Liver (tissue), 9 donors: ENCODE data around the gene ZGPAT. TPM values are rescaled to one million over a fixed set of nuclear protein-coding genes. Genes with fewer than 3 reads are reported as not detected.

Experiments
- DNase-seq: peaks from one replicate; pipeline ENCODE4 v3.0.0-alpha.2; 2017; ENCODE audit warnings: low spot score
- H3K27ac ChIP-seq, 2 donors: one replicate each; pipeline ENCODE4 v1.7.0; 2013; ENCODE audit warnings: inconsistent platforms in 2 of 2, low read length in 2 of 2, control low read depth in 1 of 2, low read depth in 1 of 2, mild to moderate bottlenecking in 1 of 2
- H3K27me3 ChIP-seq, 4 donors: one replicate each; pipeline versions ENCODE4 v1.6.1 to v1.7.0; 2013; ENCODE audit warnings: low read length in 3 of 4, inconsistent platforms in 1 of 4, mild to moderate bottlenecking in 1 of 4, moderate library complexity in 1 of 4; ENCODE audit not compliant: control insufficient read depth in 4 of 4, insufficient read depth in 4 of 4
- H3K36me3 ChIP-seq, 4 donors: one replicate each; pipeline versions ENCODE4 v1.6.1 to v1.7.0; 2013; ENCODE audit warnings: low read length in 3 of 4, mild to moderate bottlenecking in 3 of 4, low read depth in 1 of 4, moderate library complexity in 1 of 4; ENCODE audit not compliant: control insufficient read depth in 4 of 4, insufficient read depth in 3 of 4
- H3K4me1 ChIP-seq, 4 donors: one replicate each; pipeline versions ENCODE4 v1.6.1 to v1.7.0; 2013; ENCODE audit warnings: low read length in 3 of 4, mild to moderate bottlenecking in 3 of 4, moderate library complexity in 1 of 4; ENCODE audit not compliant: control insufficient read depth in 4 of 4, insufficient read depth in 4 of 4
- H3K4me3 ChIP-seq, 3 donors: one replicate each; pipeline versions ENCODE4 v1.6.1 to v1.7.0; 2013; ENCODE audit warnings: low read length in 3 of 3, control low read depth in 1 of 3, low read depth in 1 of 3, mild to moderate bottlenecking in 1 of 3
- H3K9ac ChIP-seq, 2 donors: one replicate each; pipeline ENCODE4 v1.7.0; 2013; ENCODE audit warnings: low read length in 2 of 2, mild to moderate bottlenecking in 2 of 2, moderate library complexity in 2 of 2, control low read depth in 1 of 2, low read depth in 1 of 2
- H3K9me3 ChIP-seq, 4 donors: one replicate each; pipeline versions ENCODE4 v1.6.1 to v1.7.0; 2013; ENCODE audit warnings: low read length in 3 of 4; ENCODE audit not compliant: control insufficient read depth in 4 of 4
- EGR1 ChIP-seq, 2 donors: IDR thresholded peaks; 2 replicates each; pipeline ENCODE4 v1.6.1; 2016 to 2018; ENCODE audit warnings: antibody characterized with exemption in 2 of 2, low read depth in 2 of 2
- FOXA1 ChIP-seq: IDR thresholded peaks from 2 replicates; pipeline ENCODE4 v1.6.1; 2016; ENCODE audit warnings: antibody characterized with exemption
- FOXA2 ChIP-seq: IDR thresholded peaks from 2 replicates; pipeline ENCODE4 v1.6.1; 2016; ENCODE audit warnings: antibody characterized with exemption
- GABPA ChIP-seq, 2 donors: IDR thresholded peaks in 1 of 2; conservative IDR thresholded peaks in 1 of 2; 2 replicates each; pipeline ENCODE4 v1.6.1; 2016; ENCODE audit warnings: antibody characterized with exemption in 2 of 2, mild to moderate bottlenecking in 1 of 2, moderate library complexity in 1 of 2
- HNF4A ChIP-seq, 2 donors: conservative IDR thresholded peaks; 2 replicates each; pipeline ENCODE4 v1.6.1; 2016; ENCODE audit warnings: antibody characterized with exemption in 2 of 2, mild to moderate bottlenecking in 2 of 2
- HNF4G ChIP-seq: IDR thresholded peaks from 2 replicates; pipeline ENCODE4 v1.6.1; 2016; ENCODE audit warnings: antibody characterized with exemption
- JUND ChIP-seq, 2 donors: IDR thresholded peaks; 2 replicates each; pipeline ENCODE4 v1.6.1; 2016; ENCODE audit warnings: antibody characterized with exemption in 2 of 2
- NR2F2 ChIP-seq: IDR thresholded peaks from 2 replicates; pipeline ENCODE4 v1.6.1; 2016; ENCODE audit warnings: antibody characterized with exemption
- RAD21 ChIP-seq, 2 donors: IDR thresholded peaks; 2 replicates each; pipeline ENCODE4 v1.6.1; 2016; ENCODE audit warnings: antibody characterized with exemption in 2 of 2, mild to moderate bottlenecking in 2 of 2
- RXRA ChIP-seq, 2 donors: IDR thresholded peaks; 2 replicates each; pipeline ENCODE4 v1.6.1; 2017 to 2018; ENCODE audit warnings: antibody characterized with exemption in 2 of 2, mild to moderate bottlenecking in 1 of 2
- SP1 ChIP-seq: IDR thresholded peaks from 2 replicates; pipeline ENCODE4 v1.6.1; 2018; ENCODE audit warnings: antibody characterized with exemption, mild to moderate bottlenecking
- WGBS: extraction: QIAGEN DNeasy Blood & Tissue Kit; methylation state at CpG from one replicate; pipeline ENCODE4 v1.1.7; 2013; 5-methylcytosine and 5-hydroxymethylcytosine counted together
- polyA plus RNA-seq, 2 donors: library from polyadenylated mRNA; stranded (reverse) in 1 of 2; unstranded in 1 of 2; fragments of 200-250 nt in 1 of 2; fragments of >200 nt in 1 of 2; fragmentation: Nextera tagmentation in 1 of 2; extraction: Ambion mirVana in 1 of 2; gene quantifications; one replicate each; pipeline versions ENCODE4 v1.2.1 to v1.2.3, GENCODE V29; 2013 to 2015
- total RNA-seq, 2 donors: library from RNA; depleted of rRNA; stranded (reverse); fragments of >200 nt; gene quantifications; one replicate each; pipeline ENCODE4 v1.2.3, GENCODE V29; 2014
- TF ChIP-seq, protein P1 (sequence below): IDR thresholded peaks from 2 replicates; pipeline ENCODE4 v1.6.1; 2016; ENCODE audit warnings: antibody characterized with exemption
- TF ChIP-seq, protein P2 (sequence below): IDR thresholded peaks from 2 replicates; pipeline ENCODE4 v1.6.1; 2016; ENCODE audit warnings: antibody characterized with exemption, mild to moderate bottlenecking
- TF ChIP-seq, protein P3 (sequence below): fragments of 150-350 bp; IDR thresholded peaks from 2 replicates; pipeline ENCODE4 v1.5.1; 2017; ENCODE audit warnings: improper control_type of control experiment, low read depth, low read length; ENCODE audit not compliant: missing input control
- TF ChIP-seq, protein P4 (sequence below): IDR thresholded peaks from 2 replicates; pipeline ENCODE4 v1.6.1; 2016; ENCODE audit warnings: antibody characterized with exemption
- donor health status: healthy.
- donor health status: healthy.
- donor health status: healthy.
- donor health status: healthy.
- donor health status: healthy.

The ZGPAT gene
- total and polyA plus RNA-seq, 4 donors, result 10.3 to 90.5 (median 20.5) TPM

DNA sequence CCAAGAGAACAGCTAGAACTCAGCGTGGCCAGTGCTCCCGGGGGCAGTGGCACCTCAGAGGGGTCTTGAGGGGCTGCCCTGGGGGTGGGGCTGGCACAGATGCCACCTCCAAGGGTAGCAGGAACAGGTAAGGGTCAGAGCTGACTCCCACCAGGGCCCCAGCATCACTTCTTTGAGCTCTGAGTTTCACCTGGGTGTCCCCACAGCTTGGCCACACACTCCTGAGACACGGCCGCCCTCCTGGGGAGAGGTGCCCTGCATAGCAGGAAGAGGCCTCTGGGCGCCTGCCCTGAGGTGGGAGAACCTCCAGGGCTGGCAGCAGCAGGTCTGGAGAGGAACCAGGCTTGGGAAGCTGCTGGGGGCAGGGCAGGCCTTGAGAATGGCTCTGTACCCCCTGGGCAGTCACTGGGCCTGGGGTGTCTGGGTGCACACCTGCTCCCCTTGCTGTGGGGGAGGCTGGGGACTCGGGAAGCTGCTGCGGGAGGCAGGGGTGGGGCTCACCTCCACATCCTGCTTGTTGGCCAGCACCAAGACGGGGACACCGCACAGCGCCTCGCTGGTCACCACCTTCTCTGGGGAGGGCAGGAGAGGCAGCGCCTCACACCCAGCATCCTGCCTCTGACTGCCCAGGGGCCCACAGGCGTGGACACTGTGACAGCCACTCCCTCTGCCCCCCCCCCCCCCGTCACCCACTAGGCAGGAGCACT is 6.4 kb upstream of the ZGPAT start (continued):
- no peak for TF ChIP-seq HNF4G

DNA sequence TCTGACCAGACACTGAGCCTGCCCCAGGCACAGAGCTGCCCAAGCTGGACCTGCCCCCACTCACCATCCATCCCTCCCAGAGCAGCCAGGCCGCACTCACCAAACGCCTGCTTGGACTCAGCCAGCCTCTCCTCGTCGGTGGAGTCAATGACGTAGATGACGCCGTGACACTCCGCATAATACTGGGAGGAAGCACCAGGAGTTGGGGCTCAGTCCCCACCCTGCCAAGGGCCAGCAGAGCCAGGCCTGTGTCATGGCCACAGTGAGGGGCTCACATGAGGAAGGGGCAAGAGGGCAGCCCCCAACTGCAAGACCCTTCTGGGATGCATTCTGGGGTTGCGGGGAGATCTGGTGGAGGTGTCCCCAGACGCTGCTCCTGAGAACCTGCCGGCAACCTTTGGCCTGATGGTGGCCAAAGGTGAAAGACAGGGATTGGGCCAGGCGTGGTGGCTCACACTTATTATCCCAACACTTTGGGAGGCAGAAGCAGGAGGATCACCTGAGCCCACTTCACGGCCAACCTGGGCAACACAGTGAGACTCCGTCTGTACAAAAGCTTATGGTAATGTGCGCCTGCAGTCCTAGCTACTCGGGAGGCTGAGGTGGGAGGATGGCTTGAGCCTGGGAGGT is 5.7 kb upstream of the ZGPAT start:
- no peak overlapping the region for H3K4me3 ChIP-seq
- peaks cover 1 to 20% (median 15%) of the 10 kb centered on the region in 4 donors for H3K4me1 ChIP-seq
- no peak overlapping the region for H3K9ac ChIP-seq
- no peak overlapping the region for H3K27ac ChIP-seq
- 93% methylated on average over 16 of the region's 16 CpGs for WGBS
- no peaks in the 10 kb centered on the region for H3K27me3 ChIP-seq
- TF ChIP-seq GABPA (IDR thresholded peaks at IDR 0.05 in 1 of 2, conservative IDR thresholded peaks at IDR 0.05 in 1 of 2) (no peak), HNF4A (conservative IDR thresholded peaks at IDR 0.05) (no peak), NR2F2 (no peak), RXRA (IDR thresholded peaks at IDR 0.05) (no peak), FOXA2 (no peak), RAD21 (IDR thresholded peaks at IDR 0.05) (no peak), FOXA1 (no peak)
- TF ChIP-seq, protein P1, sequence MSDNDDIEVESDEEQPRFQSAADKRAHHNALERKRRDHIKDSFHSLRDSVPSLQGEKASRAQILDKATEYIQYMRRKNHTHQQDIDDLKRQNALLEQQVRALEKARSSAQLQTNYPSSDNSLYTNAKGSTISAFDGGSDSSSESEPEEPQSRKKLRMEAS, result no peak
- TF ChIP-seq, protein P2, sequence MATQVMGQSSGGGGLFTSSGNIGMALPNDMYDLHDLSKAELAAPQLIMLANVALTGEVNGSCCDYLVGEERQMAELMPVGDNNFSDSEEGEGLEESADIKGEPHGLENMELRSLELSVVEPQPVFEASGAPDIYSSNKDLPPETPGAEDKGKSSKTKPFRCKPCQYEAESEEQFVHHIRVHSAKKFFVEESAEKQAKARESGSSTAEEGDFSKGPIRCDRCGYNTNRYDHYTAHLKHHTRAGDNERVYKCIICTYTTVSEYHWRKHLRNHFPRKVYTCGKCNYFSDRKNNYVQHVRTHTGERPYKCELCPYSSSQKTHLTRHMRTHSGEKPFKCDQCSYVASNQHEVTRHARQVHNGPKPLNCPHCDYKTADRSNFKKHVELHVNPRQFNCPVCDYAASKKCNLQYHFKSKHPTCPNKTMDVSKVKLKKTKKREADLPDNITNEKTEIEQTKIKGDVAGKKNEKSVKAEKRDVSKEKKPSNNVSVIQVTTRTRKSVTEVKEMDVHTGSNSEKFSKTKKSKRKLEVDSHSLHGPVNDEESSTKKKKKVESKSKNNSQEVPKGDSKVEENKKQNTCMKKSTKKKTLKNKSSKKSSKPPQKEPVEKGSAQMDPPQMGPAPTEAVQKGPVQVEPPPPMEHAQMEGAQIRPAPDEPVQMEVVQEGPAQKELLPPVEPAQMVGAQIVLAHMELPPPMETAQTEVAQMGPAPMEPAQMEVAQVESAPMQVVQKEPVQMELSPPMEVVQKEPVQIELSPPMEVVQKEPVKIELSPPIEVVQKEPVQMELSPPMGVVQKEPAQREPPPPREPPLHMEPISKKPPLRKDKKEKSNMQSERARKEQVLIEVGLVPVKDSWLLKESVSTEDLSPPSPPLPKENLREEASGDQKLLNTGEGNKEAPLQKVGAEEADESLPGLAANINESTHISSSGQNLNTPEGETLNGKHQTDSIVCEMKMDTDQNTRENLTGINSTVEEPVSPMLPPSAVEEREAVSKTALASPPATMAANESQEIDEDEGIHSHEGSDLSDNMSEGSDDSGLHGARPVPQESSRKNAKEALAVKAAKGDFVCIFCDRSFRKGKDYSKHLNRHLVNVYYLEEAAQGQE, result no peak
- TF ChIP-seq, protein P3, sequence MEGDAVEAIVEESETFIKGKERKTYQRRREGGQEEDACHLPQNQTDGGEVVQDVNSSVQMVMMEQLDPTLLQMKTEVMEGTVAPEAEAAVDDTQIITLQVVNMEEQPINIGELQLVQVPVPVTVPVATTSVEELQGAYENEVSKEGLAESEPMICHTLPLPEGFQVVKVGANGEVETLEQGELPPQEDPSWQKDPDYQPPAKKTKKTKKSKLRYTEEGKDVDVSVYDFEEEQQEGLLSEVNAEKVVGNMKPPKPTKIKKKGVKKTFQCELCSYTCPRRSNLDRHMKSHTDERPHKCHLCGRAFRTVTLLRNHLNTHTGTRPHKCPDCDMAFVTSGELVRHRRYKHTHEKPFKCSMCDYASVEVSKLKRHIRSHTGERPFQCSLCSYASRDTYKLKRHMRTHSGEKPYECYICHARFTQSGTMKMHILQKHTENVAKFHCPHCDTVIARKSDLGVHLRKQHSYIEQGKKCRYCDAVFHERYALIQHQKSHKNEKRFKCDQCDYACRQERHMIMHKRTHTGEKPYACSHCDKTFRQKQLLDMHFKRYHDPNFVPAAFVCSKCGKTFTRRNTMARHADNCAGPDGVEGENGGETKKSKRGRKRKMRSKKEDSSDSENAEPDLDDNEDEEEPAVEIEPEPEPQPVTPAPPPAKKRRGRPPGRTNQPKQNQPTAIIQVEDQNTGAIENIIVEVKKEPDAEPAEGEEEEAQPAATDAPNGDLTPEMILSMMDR, result no peak
- no peak for DNase-seq
- H3K9me3 ChIP-seq, result no peaks in the 10 kb centered on the region
- peaks cover 0 to 25% (median 9%) of the 10 kb centered on the region in 4 donors for H3K36me3 ChIP-seq

DNA sequence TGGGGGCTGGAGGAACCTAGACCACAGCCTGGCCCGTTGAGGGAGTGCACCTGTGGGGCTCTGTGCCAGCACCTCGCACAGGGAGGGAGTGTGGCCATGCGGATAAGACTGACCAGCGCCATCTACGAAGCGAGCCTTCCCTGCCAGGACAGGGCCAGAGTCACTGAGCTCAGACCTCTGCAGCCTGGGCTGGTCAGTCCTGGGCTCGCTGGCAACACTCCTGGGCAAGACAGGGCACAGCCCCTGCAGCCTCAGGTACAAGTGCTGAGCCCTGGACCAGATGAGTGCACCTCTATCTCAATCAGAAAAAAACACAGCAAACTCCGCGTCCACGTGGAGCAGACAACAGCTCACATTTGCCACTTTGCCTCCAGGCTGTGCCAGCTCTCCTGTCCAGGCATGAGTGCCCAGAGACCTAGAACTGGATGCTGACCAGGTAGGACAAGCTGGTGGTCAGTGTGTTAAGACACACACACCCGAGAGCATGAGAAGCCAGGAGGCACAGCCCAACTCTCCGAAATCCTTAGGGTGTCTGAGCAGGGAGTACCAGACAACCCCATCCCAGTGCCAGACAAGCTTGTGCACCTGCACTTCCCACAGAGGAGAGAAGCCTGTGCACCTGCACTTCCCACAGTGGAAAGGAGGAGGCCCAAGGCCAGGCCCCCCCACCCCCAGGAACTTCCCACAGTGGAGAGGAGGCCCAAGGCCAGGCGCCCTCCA is 4.9 kb upstream of the ZGPAT start:
- no peak for DNase-seq
- peaks cover 0 to 25% (median 9%) of the 10 kb centered on the region in 4 donors for H3K36me3 ChIP-seq
- peaks cover 0 to 14% (median 10%) of the 10 kb centered on the region in 4 donors for H3K4me1 ChIP-seq
- no peak overlapping the region for H3K27ac ChIP-seq
- H3K4me3 ChIP-seq, result no peak overlapping the region
- no peak overlapping the region for H3K9ac ChIP-seq
- no peaks in the 10 kb centered on the region for H3K27me3 ChIP-seq
- no peaks in the 10 kb centered on the region for H3K9me3 ChIP-seq
- WGBS, result 85% methylated on average over 13 of the region's 13 CpGs
- TF ChIP-seq, protein P1, result no peak
- TF ChIP-seq, protein P3, result no peak
- TF ChIP-seq JUND (IDR thresholded peaks at IDR 0.05), result no peak
- TF ChIP-seq SP1, result no peak
- no peak for TF ChIP-seq EGR1 (IDR thresholded peaks at IDR 0.05; ENCODE audit: low read depth in 2 of 2)
- TF ChIP-seq, protein P4, sequence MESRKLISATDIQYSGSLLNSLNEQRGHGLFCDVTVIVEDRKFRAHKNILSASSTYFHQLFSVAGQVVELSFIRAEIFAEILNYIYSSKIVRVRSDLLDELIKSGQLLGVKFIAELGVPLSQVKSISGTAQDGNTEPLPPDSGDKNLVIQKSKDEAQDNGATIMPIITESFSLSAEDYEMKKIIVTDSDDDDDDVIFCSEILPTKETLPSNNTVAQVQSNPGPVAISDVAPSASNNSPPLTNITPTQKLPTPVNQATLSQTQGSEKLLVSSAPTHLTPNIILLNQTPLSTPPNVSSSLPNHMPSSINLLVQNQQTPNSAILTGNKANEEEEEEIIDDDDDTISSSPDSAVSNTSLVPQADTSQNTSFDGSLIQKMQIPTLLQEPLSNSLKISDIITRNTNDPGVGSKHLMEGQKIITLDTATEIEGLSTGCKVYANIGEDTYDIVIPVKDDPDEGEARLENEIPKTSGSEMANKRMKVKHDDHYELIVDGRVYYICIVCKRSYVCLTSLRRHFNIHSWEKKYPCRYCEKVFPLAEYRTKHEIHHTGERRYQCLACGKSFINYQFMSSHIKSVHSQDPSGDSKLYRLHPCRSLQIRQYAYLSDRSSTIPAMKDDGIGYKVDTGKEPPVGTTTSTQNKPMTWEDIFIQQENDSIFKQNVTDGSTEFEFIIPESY, result no peak
- no peak for TF ChIP-seq HNF4G
- no peak for TF ChIP-seq RAD21 (IDR thresholded peaks at IDR 0.05)
